IMR-90 (cell line): Measurements from ENCODE around the gene CST4. TPM values are rescaled to one million over a fixed set of nuclear protein-coding genes. Genes with fewer than 3 reads are reported as not detected.
"Not testable (repeated sequence)": the region's sequence is repeated elsewhere in the genome, so short reads cannot be mapped to it uniquely, and the experiment has no call there.

Source experiments
- ATAC-seq: fragments of 200-7000 bp; cut with Tn5 transposase; 2 replicates; pipeline ENCODE4 v1.9.1; 2020; ENCODE audit warnings: low read depth, mild to moderate bottlenecking, moderate library complexity
- BruUV-seq: library from RNA; stranded (reverse); fragments of 400-500 nt; replicated peaks from 2 replicates; lab custom pipeline; 2021; lab: Mats Ljungman, UMichigan
- CTCF ChIA-PET: fragments of 300-600 bp; formaldehyde crosslinking; extraction: SDS; loops from one replicate; lab custom pipeline; 2021; ENCODE audit warnings: antibody characterized with exemption; lab: Yijun Ruan, JAX
- POLR2A ChIA-PET: fragments of 300-600 bp; sonication (Branson Sonifier 250); formaldehyde crosslinking; loops from one replicate; lab custom pipeline; 2022; ENCODE audit warnings: antibody characterized with exemption; ENCODE audit not compliant: unreplicated experiment; lab: Charles Lee
- DNase-seq: peaks from one replicate; pipeline ENCODE4 v3.0.0; 2013
- H2AFZ ChIP-seq: replicated peaks from 2 replicates; pipeline ENCODE3; 2013; ENCODE audit warnings: low read length, mild to moderate bottlenecking; ENCODE audit not compliant: poor library complexity
- H2AK5ac ChIP-seq: 2 replicates; pipeline ENCODE4 v1.6.1; 2013; ENCODE audit warnings: low read depth, low read length, inconsistent platforms
- H2AK9ac ChIP-seq: replicated peaks from 2 replicates; pipeline ENCODE3; 2013; ENCODE audit warnings: mild to moderate bottlenecking, low read depth, low read length, moderate library complexity; ENCODE audit not compliant: poor library complexity
- H2BK120ac ChIP-seq: 2 replicates; pipeline ENCODE4 v1.6.1; 2013; ENCODE audit warnings: low read depth, low read length, inconsistent platforms
- H2BK15ac ChIP-seq: 3 replicates; pipeline ENCODE4 v1.6.1; 2013; ENCODE audit warnings: low read depth, low read length, inconsistent platforms
- H2BK20ac ChIP-seq: 2 replicates; pipeline ENCODE4 v1.6.1; 2013; ENCODE audit warnings: low read depth, mild to moderate bottlenecking, inconsistent platforms, low read length, moderate library complexity
- H2BK5ac ChIP-seq: 2 replicates; pipeline ENCODE4 v1.6.1; 2013; ENCODE audit warnings: mild to moderate bottlenecking, low read depth, low read length, inconsistent platforms; ENCODE audit not compliant: poor library complexity, severe bottlenecking
- H3K14ac ChIP-seq: replicated peaks from 2 replicates; pipeline ENCODE4 v1.6.1; 2013; ENCODE audit warnings: low read depth, low read length, inconsistent platforms
- H3K18ac ChIP-seq: 2 replicates; pipeline ENCODE4 v1.6.1; 2013; ENCODE audit warnings: low read depth, low read length, control low read depth
- H3K23ac ChIP-seq: 2 replicates; pipeline ENCODE4 v1.6.1; 2013; ENCODE audit warnings: low read depth, low read length, inconsistent platforms
- H3K27ac ChIP-seq: 2 replicates; pipeline ENCODE4 v1.5.1; 2013; ENCODE audit warnings: mild to moderate bottlenecking, control low read depth, low read length; ENCODE audit not compliant: insufficient read depth
- H3K27me3 ChIP-seq: 2 replicates; pipeline ENCODE4 v1.6.1; 2013; ENCODE audit warnings: low read length; ENCODE audit not compliant: control insufficient read depth, insufficient read depth
- H3K36me3 ChIP-seq: 2 replicates; pipeline ENCODE4 v1.6.1; 2013; ENCODE audit warnings: low read length, mixed read lengths; ENCODE audit not compliant: control insufficient read depth, insufficient read depth
- H3K4ac ChIP-seq: 2 replicates; pipeline ENCODE4 v1.6.1; 2013; ENCODE audit warnings: low read depth, low read length, inconsistent platforms
- H3K4me1 ChIP-seq: 2 replicates; pipeline ENCODE4 v1.6.1; 2013; ENCODE audit warnings: low read length, mixed read lengths; ENCODE audit not compliant: control insufficient read depth, insufficient read depth
- H3K4me2 ChIP-seq: 2 replicates; pipeline ENCODE4 v1.6.1; 2013; ENCODE audit warnings: low read depth, mild to moderate bottlenecking, control low read depth, low read length, moderate library complexity
- H3K4me3 ChIP-seq: 2 replicates; pipeline ENCODE4 v1.5.1; 2013; ENCODE audit warnings: low read depth, mild to moderate bottlenecking, control low read depth, low read length, moderate library complexity; ENCODE audit not compliant: insufficient read depth
- H3K56ac ChIP-seq: 2 replicates; pipeline ENCODE4 v1.6.1; 2013; ENCODE audit warnings: low read length, inconsistent platforms; ENCODE audit not compliant: insufficient read depth; ENCODE audit errors: extremely low read depth
- H3K79me1 ChIP-seq, 2 experiments: 2 replicates each; pipeline ENCODE4 v1.6.1; 2013; ENCODE audit warnings: low read length in 2 of 2, inconsistent platforms in 1 of 2, low read depth in 1 of 2
- H3K9ac ChIP-seq: 2 replicates; pipeline ENCODE4 v1.6.1; 2013; ENCODE audit warnings: low read depth, low read length, control low read depth
- H3K9me1 ChIP-seq: 2 replicates; pipeline ENCODE4 v1.6.1; 2013; ENCODE audit warnings: low read length, inconsistent platforms; ENCODE audit not compliant: insufficient read depth
- H3K9me3 ChIP-seq: 2 replicates; pipeline ENCODE4 v1.6.1; 2013; ENCODE audit warnings: low read length; ENCODE audit not compliant: control insufficient read depth, insufficient read depth
- H4K20me1 ChIP-seq: 2 replicates; pipeline ENCODE4 v1.6.1; 2013; ENCODE audit warnings: low read length, inconsistent platforms; ENCODE audit not compliant: insufficient read depth
- H4K5ac ChIP-seq: 2 replicates; pipeline ENCODE4 v1.6.1; 2013; ENCODE audit warnings: mild to moderate bottlenecking, low read depth, low read length, control low read depth
- H4K8ac ChIP-seq, 2 experiments: 2 replicates each; pipeline ENCODE4 v1.6.1; 2013; ENCODE audit warnings: low read depth in 2 of 2, low read length in 2 of 2, control low read depth in 1 of 2, inconsistent platforms in 1 of 2
- H4K91ac ChIP-seq: 2 replicates; pipeline ENCODE4 v1.6.1; 2013; ENCODE audit warnings: low read depth, low read length, inconsistent platforms; ENCODE audit not compliant: insufficient read depth
- BHLHE40 ChIP-seq: fragments of 150-350 bp; IDR thresholded peaks from 2 replicates; pipeline ENCODE4 v1.6.1; 2016; ENCODE audit warnings: mild to moderate bottlenecking, low read depth, low read length
- RAD21 ChIP-seq: IDR thresholded peaks from 2 replicates; pipeline ENCODE4 v1.6.1; 2012; ENCODE audit warnings: low read length, improper control_type of control experiment
- RCOR1 ChIP-seq: IDR thresholded peaks from 2 replicates; pipeline ENCODE4 v1.6.1; 2012; ENCODE audit warnings: mild to moderate bottlenecking, low read length, improper control_type of control experiment; ENCODE audit not compliant: insufficient replicate concordance
- RFX5 ChIP-seq: IDR thresholded peaks from 2 replicates; pipeline ENCODE4 v1.8.0; 2012; ENCODE audit warnings: low read depth, mild to moderate bottlenecking, low read length, moderate library complexity
- WGBS, 2 experiments: methylation state at CpG; one replicate each; pipeline versions ENCODE4 v1.1.5 to v1.1.7; 2013; ENCODE audit warnings: missing lambda C conversion rate in 2 of 2; ENCODE audit not compliant: insufficient read length in 1 of 2; ENCODE audit errors: extremely low coverage in 2 of 2; 5-methylcytosine and 5-hydroxymethylcytosine counted together
- dilution Hi-C: fragments of 300-500 bp; cut with HindIII; formaldehyde crosslinking; loops from one replicate; pipeline ENCODE4 v1.14.3; 2018; ENCODE audit warnings: low sequenced_read_pairs; ENCODE audit not compliant: unreplicated experiment
- in situ Hi-C: fragments of 300-500 bp; cut with MboI; formaldehyde crosslinking; loops from 3 replicates; pipeline ENCODE4 v1.14.3; 2019; ENCODE audit warnings: low sequenced_read_pairs, inconsistent platforms, mixed read lengths
- intact Hi-C: fragments of 100-400 bp; cut with micrococcal nuclease; formaldehyde crosslinking; loops from 2 replicates; pipeline ENCODE4 v1.10.0; 2022
- polyA plus RNA-seq, 3 experiments: library from polyadenylated mRNA; depleted of rRNA; stranded (reverse); fragments of >200 nt; gene quantifications; 2 replicates each; pipeline ENCODE4 v1.2.3, GENCODE V29; 2012; ENCODE audit warnings: low replicate concordance in 1 of 3
- total RNA-seq: library from RNA; depleted of rRNA; stranded (reverse); fragments of >200 nt; gene quantifications from 2 replicates; pipeline ENCODE4 v1.2.3, GENCODE V29; 2012

The CST4 gene
- total and polyA plus RNA-seq, 2 of the 4 experiments (the other 2 are of a cell fraction), result not detected

DNA sequence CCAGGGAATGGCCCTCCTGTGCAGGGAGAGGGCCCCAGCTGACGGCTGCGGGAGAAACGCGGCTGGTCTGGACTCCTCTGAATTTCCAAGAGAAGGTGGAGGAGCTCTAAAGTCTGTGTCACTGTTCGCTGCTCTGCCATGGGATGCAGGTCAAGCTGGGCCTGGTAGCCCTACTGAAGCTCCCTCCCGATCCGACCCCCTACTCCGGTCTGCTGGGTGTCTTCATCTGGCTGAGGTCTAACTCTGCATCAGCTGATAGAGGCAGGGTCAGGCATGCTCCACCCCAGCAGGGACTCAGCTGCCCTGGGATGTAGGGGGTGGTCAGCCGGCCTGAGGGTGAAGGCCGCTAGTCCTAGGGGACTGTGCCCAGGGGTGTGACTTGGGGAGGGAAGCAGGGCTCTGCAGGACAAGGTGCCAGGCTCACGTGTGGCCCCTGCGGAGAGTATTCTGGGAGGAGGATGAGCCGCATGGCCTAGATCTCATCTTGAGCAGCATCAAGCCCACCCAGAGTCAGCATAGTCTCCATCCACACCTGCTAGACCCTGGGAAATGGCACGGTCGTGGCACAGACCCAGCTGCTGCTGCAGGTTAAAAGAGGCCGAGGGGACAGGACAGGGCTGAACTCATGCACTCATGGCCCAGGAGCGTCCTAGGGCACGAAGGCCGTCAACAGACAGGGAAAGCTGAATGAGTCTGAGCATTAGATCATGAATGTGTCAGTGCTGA lies 52.5 kb downstream of the CST4 start:
- intact Hi-C loops, result loop anchor here (5.0 kb wide), 1 partner anchor 274 kb away; the partner anchor contains the start of gene GZF1
- Histone ChIP-seq H4K5ac (no peak overlapping the region), H2BK15ac (no peak overlapping the region), H2AK9ac (no peak overlapping the region), H3K9me1 (peaks cover 6% of the 10 kb centered on the region; the same call in 1 of the 2 replicates), H3K4me2 (peak overlapping the region; percentile 90), H3K79me1 (peaks cover 17 to 29% of the 10 kb centered on the region in 2 experiments), H3K9ac (peak overlapping the region; percentile 96), H3K27me3 (no peaks in the 10 kb centered on the region), H3K18ac (no peak overlapping the region), H3K9me3 (no peaks in the 10 kb centered on the region), H3K27ac (no peak overlapping the region), H4K8ac (no peak overlapping the region), H3K4me1 (peaks cover 8% of the 10 kb centered on the region), H2BK20ac (no peak overlapping the region), H2AK5ac (no peak overlapping the region; the same call in 1 of the 2 replicates), H4K20me1 (peaks cover 6% of the 10 kb centered on the region; the same call in 1 of the 2 replicates), H3K36me3 (peaks cover 16% of the 10 kb centered on the region), H2BK5ac (no peak overlapping the region), H3K56ac (no peak overlapping the region), H2AFZ (no peak overlapping the region), H3K14ac (no peak overlapping the region), H3K4ac (no peak overlapping the region), H4K91ac (no peak overlapping the region), H3K23ac (no peak overlapping the region), H3K4me3 (peak overlapping the region; percentile 96), H2BK120ac (no peak overlapping the region)
- dilution Hi-C loops, result no loop called here
- no TSS peak for BruUV-seq
- DNase-seq (no peak), ATAC-seq (no peak)
- in situ Hi-C loops, result loop anchor here (25.0 kb wide), 2 partner anchors 1626 to 1776 kb away; partner anchors contain the start of gene GINS1
- CTCF ChIA-PET, result no interaction called here
- no peak for TF ChIP-seq RFX5
- TF ChIP-seq RCOR1, result no peak
- TF ChIP-seq BHLHE40, result no peak
- TF ChIP-seq RAD21, result no peak
- POLR2A ChIA-PET, result no interaction called here
- no CpG with 5 or more reads among the region's 19 CpGs for WGBS, 2 experiments

DNA sequence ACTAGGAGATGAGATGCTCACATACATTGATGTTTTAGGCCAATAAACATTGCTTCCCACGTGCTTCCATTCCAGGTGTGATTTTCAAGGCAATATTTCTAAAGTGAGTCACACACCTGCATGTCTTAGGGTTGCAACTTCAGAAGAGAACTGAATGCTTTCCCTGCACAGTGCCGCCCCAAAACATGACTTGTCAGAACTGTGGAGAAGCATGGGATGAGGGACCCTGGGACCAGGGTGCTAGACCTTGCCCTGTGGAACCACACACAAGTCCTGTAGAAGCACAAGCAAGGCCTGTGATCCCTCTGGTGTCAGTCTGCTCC lies 53.1 kb downstream of the CST4 start:
- Histone ChIP-seq H3K79me1 (peaks cover 17 to 29% of the 10 kb centered on the region in 2 experiments), H3K36me3 (peaks cover 16% of the 10 kb centered on the region)
- no CpG with 5 or more reads among the region's 2 CpGs for WGBS, 2 experiments
- BruUV-seq, H3K27ac ChIP-seq, DNase-seq, H3K9me3 ChIP-seq, H4K8ac ChIP-seq, H3K56ac ChIP-seq, POLR2A ChIA-PET, H3K14ac ChIP-seq, H3K9ac ChIP-seq, ATAC-seq, H2BK5ac ChIP-seq, H2BK120ac ChIP-seq, H3K18ac ChIP-seq, H3K23ac ChIP-seq, H2BK15ac ChIP-seq, dilution Hi-C loops, H2AK5ac ChIP-seq, H2AK9ac ChIP-seq, H4K91ac ChIP-seq, H3K4me1 ChIP-seq, CTCF ChIA-PET, H3K4me2 ChIP-seq, H3K4me3 ChIP-seq, H4K5ac ChIP-seq, H3K9me1 ChIP-seq, H3K27me3 ChIP-seq, H2BK20ac ChIP-seq, H4K20me1 ChIP-seq, H2AFZ ChIP-seq, H3K4ac ChIP-seq: not testable (repeated sequence)
- intact Hi-C loops (loop anchor here (5.0 kb wide), 1 partner anchor 273 kb away; the partner anchor contains the start of gene GZF1), in situ Hi-C loops (loop anchor here (25.0 kb wide), 2 partner anchors 1627 to 1777 kb away; partner anchors contain the start of gene GINS1)
